Gastrocnemius medialis (tissue), 4 donors: Measurements from ENCODE around the gene IGF2. TPM values are rescaled to one million over a fixed set of nuclear protein-coding genes. Genes with fewer than 3 reads are reported as not detected.

Experiments used
- ATAC-seq, 2 donors: fragments of 150-250 bp; one replicate each; pipeline ENCODE4 v1.9.1; 2016
- DNase-seq, 2 donors: peaks; one replicate each; pipeline ENCODE4 v3.0.0-alpha.2; 2019
- H3K27ac ChIP-seq, 4 donors: fragments of 200-600 bp; sonication (generic); 1 replicate in 1 of 4; 2 replicates in 3 of 4; pipeline ENCODE4 v1.5.1; 2016 to 2018; ENCODE audit warnings: mild to moderate bottlenecking in 2 of 4, moderate library complexity in 1 of 4
- H3K27me3 ChIP-seq, 3 donors: fragments of 200-600 bp; sonication (generic) in 2 of 3; 1 replicate in 1 of 3; 2 replicates in 2 of 3; pipeline versions ENCODE4 v1.5.1 to v1.6.0; 2016 to 2019; ENCODE audit warnings: mild to moderate bottlenecking in 1 of 3, moderate library complexity in 1 of 3
- H3K36me3 ChIP-seq, 2 donors: fragments of 200-600 bp; sonication (generic) in 1 of 2; one replicate each; pipeline ENCODE4 v1.5.1; 2017 to 2018
- H3K4me1 ChIP-seq, 2 donors: fragments of 200-600 bp; sonication (generic) in 1 of 2; one replicate each; pipeline ENCODE4 v1.5.1; 2016 to 2017; ENCODE audit warnings: mild to moderate bottlenecking in 2 of 2
- H3K4me3 ChIP-seq, 4 donors: fragments of 200-600 bp; sonication (generic) in 3 of 4; 1 replicate in 1 of 4; 2 replicates in 3 of 4; pipeline ENCODE4 v1.5.1; 2016 to 2019; ENCODE audit warnings: mild to moderate bottlenecking in 2 of 4
- H3K9me3 ChIP-seq, 3 donors: fragments of 200-600 bp; sonication (generic) in 2 of 3; 1 replicate in 1 of 3; 2 replicates in 2 of 3; pipeline ENCODE4 v1.5.1; 2016 to 2019
- POLR2A ChIP-seq, 2 donors: fragments of 450-650 bp; IDR thresholded peaks; one replicate each; pipeline ENCODE4 v1.6.1; 2017; ENCODE audit warnings: antibody characterized with exemption in 2 of 2, mild to moderate bottlenecking in 2 of 2, moderate library complexity in 2 of 2
- in situ Hi-C, 4 donors: fragments of 200-750 bp; cut with MboI; loops; one replicate each; pipeline versions ENCODE4 v1.15.0 to v1.8.0; 2017; ENCODE audit warnings: low sequenced_read_pairs in 4 of 4
- intact Hi-C: fragments of 100-400 bp; cut with DNase I; formaldehyde crosslinking; loops from one replicate; pipeline ENCODE4 v1.15.1; 2023; ENCODE audit warnings: low total_unique reads
- total RNA-seq, 4 donors: library from RNA; depleted of rRNA; stranded (reverse); fragments of >200 nt; gene quantifications; one replicate each; pipeline versions ENCODE4 v1.1.0 to v1.2.3, GENCODE V29; 2016
- TF ChIP-seq, protein P1 (sequence below), 5 experiments: fragments of 450-650 bp in 3 of 5; fragments of 200-600 bp in 2 of 5; sonication (generic) in 2 of 5; IDR thresholded peaks in 4 of 5; conservative IDR thresholded peaks in 1 of 5; 1 replicate in 4 of 5; 2 replicates in 1 of 5; pipeline ENCODE4 v1.5.1; 2016 to 2019; ENCODE audit warnings: antibody characterized with exemption in 5 of 5, mild to moderate bottlenecking in 3 of 5, moderate library complexity in 3 of 5

The IGF2 gene
- total RNA-seq, 4 donors from 2014 or later: 21.6 to 42.4 (median 29.2) TPM

DNA sequence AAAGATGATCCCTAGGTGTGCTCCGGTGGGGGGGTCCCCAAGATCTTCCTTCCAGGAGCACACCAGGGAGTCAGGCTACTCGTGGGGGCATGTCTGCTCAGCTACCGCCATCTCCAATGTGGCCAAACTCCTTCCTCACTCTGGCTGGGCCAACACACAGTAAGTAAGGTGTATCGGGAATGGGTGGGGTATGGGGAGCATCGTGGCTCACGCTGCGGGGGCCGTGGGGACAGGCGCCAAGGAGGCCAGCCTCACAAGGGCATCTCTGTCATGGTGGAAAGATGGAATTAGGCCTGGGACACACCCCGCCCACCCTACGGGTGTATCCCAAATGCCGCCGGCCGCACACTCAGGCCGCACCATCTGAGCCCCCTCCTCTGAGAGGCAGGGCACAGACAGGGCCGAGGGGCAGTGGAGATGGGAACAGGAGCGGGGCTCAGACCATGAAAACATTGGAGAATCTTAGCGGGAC is 8.3 kb downstream of the IGF2 start:
- Histone ChIP-seq H3K4me3 (no peak overlapping the region), H3K4me1 (no peaks in the 10 kb centered on the region), H3K9me3 (no peaks in the 10 kb centered on the region), H3K27ac (no peak overlapping the region), H3K27me3 (peaks cover 11 to 18% (median 16%) of the 10 kb centered on the region in 3 donors), H3K36me3 (no peaks in the 10 kb centered on the region)
- no peak for ATAC-seq
- no peak for DNase-seq
- TF ChIP-seq, protein P1, sequence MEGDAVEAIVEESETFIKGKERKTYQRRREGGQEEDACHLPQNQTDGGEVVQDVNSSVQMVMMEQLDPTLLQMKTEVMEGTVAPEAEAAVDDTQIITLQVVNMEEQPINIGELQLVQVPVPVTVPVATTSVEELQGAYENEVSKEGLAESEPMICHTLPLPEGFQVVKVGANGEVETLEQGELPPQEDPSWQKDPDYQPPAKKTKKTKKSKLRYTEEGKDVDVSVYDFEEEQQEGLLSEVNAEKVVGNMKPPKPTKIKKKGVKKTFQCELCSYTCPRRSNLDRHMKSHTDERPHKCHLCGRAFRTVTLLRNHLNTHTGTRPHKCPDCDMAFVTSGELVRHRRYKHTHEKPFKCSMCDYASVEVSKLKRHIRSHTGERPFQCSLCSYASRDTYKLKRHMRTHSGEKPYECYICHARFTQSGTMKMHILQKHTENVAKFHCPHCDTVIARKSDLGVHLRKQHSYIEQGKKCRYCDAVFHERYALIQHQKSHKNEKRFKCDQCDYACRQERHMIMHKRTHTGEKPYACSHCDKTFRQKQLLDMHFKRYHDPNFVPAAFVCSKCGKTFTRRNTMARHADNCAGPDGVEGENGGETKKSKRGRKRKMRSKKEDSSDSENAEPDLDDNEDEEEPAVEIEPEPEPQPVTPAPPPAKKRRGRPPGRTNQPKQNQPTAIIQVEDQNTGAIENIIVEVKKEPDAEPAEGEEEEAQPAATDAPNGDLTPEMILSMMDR (IDR thresholded peaks at IDR 0.05 in 4 of 5, conservative IDR thresholded peaks at IDR 0.05 in 1 of 5): no peak
- TF ChIP-seq POLR2A (IDR thresholded peaks at IDR 0.05): no peak
- in situ Hi-C loops: loop anchor here in 1 of 4 donors (25.0 kb wide), 1 partner anchor 94 kb away; no protein-coding TSS in a partner anchor
- intact Hi-C loops: no loop called here

DNA sequence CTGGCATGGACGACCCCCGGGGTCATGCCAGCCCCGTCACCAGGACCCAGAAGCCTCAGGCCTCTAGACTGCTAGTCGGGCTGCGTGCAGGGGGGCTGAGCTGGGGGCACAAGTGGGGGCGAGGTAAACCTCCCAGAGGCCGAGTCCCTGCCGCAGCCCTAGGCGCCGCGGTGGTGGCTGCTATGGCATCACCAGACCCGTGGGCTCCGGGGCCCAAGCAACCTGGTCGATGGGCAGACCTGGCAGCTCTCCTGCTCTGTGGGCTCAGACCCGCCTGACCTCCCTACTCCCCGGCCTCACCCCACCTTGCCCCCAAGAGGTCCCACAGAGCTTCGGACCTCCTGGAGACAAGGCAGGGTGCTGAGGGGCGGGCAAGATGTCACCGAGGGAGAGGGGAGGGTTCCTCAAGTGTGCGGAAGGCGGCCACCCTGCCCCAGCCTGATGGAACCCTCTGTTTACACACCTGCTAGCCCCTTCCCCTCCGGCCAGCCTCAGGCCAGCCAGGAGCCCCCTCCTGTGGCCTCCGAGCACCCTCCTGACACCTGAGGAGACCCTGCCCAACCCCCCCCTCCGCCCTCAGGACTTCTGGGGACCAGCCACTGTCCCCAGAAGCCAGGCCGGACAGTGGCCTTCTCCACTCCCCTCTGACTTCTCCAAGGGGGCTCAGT is 9.4 kb downstream of the IGF2 start:
- no peak for DNase-seq
- TF ChIP-seq, protein P1 (IDR thresholded peaks at IDR 0.05 in 4 of 5, conservative IDR thresholded peaks at IDR 0.05 in 1 of 5): no peak
- TF ChIP-seq POLR2A (IDR thresholded peaks at IDR 0.05): no peak
- ATAC-seq: no peak
- Histone ChIP-seq H3K9me3 (no peaks in the 10 kb centered on the region), H3K27me3 (peaks cover 11 to 18% (median 11%) of the 10 kb centered on the region in 3 donors), H3K36me3 (no peaks in the 10 kb centered on the region), H3K4me3 (no peak overlapping the region), H3K27ac (no peak overlapping the region), H3K4me1 (no peaks in the 10 kb centered on the region)
- intact Hi-C loops: no loop called here
- in situ Hi-C loops: loop anchor here in 1 of 4 donors (25.0 kb wide), 1 partner anchor 93 kb away; no protein-coding TSS in a partner anchor

DNA sequence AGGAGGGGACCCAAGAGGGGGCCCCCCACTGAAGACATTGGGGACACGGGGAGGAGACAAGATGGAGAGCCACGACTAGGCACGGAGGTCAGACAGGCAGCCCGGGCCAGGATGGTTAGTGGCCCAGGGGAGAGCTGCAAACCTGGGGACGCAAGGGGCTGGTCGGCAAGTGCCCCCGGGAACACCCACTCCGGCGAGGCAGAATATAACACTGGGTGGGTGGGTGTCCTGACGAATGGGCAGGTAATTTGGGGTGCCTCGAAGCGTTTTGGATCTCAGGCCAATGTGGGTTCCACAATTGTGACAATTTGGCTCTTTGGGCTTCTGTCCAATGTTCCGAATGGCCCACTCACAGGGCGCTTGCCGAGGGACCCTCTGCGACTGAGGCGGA is 9.9 kb downstream of the IGF2 start:
- H3K27ac ChIP-seq: no peak overlapping the region
- no peak for TF ChIP-seq POLR2A (IDR thresholded peaks at IDR 0.05)
- TF ChIP-seq, protein P1 (IDR thresholded peaks at IDR 0.05 in 4 of 5, conservative IDR thresholded peaks at IDR 0.05 in 1 of 5): no peak
- DNase-seq (no peak), ATAC-seq (no peak)
- no peaks in the 10 kb centered on the region for H3K4me1 ChIP-seq
- no peak overlapping the region for H3K4me3 ChIP-seq
- no peaks in the 10 kb centered on the region for H3K9me3 ChIP-seq
- peaks cover 7 to 18% (median 11%) of the 10 kb centered on the region in 3 donors for H3K27me3 ChIP-seq
- intact Hi-C loops (no loop called here), in situ Hi-C loops (loop anchor here in 1 of 4 donors (25.0 kb wide), 1 partner anchor 92 kb away; no protein-coding TSS in a partner anchor)
- H3K36me3 ChIP-seq: no peaks in the 10 kb centered on the region

DNA sequence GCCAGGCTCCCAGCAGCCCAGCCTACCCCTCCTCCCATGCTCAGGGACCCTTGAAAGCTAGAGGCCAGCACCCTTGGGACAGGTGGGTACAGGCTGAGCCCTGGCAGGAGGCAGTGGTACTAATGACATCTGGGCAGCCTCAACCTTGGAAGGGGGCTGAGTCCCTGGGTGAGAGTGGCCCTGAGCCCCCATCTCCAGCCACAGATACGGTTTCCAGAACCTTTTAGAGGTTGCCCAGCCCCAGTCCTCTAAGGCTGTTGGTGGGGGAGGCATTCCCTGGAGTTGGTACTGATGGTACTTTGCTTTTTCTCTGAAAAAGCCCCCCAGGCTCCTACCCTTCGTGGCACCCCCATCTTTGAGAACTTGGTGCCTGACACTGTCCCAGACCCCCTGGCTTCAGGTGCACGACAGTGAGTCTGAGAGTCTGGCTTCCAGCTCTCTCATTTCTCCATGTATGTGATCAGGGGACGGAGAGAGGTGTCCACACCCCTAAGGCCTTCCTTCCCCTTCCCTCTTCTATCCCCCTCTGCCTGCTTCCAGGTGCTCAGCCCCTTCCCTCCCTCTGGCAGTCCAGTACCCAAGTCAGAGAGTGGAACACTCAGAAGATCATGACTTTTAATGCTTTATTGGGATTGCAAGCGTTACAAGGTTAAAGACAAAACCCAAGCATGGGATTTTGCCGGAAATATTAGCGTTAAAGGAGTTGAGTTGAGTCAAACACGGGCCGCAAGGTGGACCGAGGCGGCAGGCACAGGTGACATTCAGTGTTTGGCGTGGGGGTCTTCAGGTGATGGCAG is 10.5 kb downstream of the IGF2 start:
- no peaks in the 10 kb centered on the region for H3K36me3 ChIP-seq
- in situ Hi-C loops (loop anchor here in 1 of 4 donors (25.0 kb wide), 1 partner anchor 91 kb away; no protein-coding TSS in a partner anchor), intact Hi-C loops (no loop called here)
- peaks cover 3 to 15% (median 11%) of the 10 kb centered on the region in 3 donors for H3K27me3 ChIP-seq
- no peak overlapping the region for H3K4me3 ChIP-seq
- no peak for TF ChIP-seq POLR2A (IDR thresholded peaks at IDR 0.05)
- TF ChIP-seq, protein P1 (IDR thresholded peaks at IDR 0.05 in 4 of 5, conservative IDR thresholded peaks at IDR 0.05 in 1 of 5): no peak
- H3K4me1 ChIP-seq: no peaks in the 10 kb centered on the region
- ATAC-seq (no peak), DNase-seq (no peak)
- H3K9me3 ChIP-seq: no peaks in the 10 kb centered on the region
- no peak overlapping the region for H3K27ac ChIP-seq
